Adrenal gland (tissue), 12 donors: ENCODE results near the gene HOXA13. TPM values are rescaled to one million over a fixed set of nuclear protein-coding genes. Genes with fewer than 3 reads are reported as not detected.

ENCODE experiments used
- DNase-seq, 7 donors: peaks; one replicate each; pipeline ENCODE4 v3.0.0-alpha.2; 2019 to 2020
- H3K27ac ChIP-seq, 5 donors: fragments of 200-600 bp; sonication (generic) in 4 of 5; 1 replicate in 3 of 5; 2 replicates in 2 of 5; pipeline versions ENCODE4 v1.5.1 to v1.8.0; 2016 to 2020; ENCODE audit warnings: mild to moderate bottlenecking in 1 of 5
- H3K27me3 ChIP-seq: fragments of 200-600 bp; 2 replicates; pipeline ENCODE4 v1.8.0; 2021
- H3K36me3 ChIP-seq, 2 donors: fragments of 200-600 bp; replicated peaks in 1 of 2; 1 replicate in 1 of 2; 2 replicates in 1 of 2; pipeline versions ENCODE4 v1.5.1 to v1.8.0; 2018 to 2022
- H3K4me1 ChIP-seq, 2 donors: fragments of 200-600 bp; replicated peaks in 1 of 2; 1 replicate in 1 of 2; 2 replicates in 1 of 2; pipeline versions ENCODE4 v1.5.1 to v1.8.0; 2018 to 2021
- H3K4me3 ChIP-seq, 4 donors: fragments of 200-600 bp; sonication (generic) in 3 of 4; one replicate each; pipeline ENCODE4 v1.5.1; 2016 to 2018
- H3K9me3 ChIP-seq, 3 donors: fragments of 200-600 bp; sonication (generic) in 1 of 3; replicated peaks in 1 of 3; 1 replicate in 2 of 3; 2 replicates in 1 of 3; pipeline versions ENCODE4 v1.5.1 to v1.8.0; 2016 to 2021
- POLR2A ChIP-seq, 2 donors: fragments of 450-650 bp; IDR thresholded peaks; one replicate each; pipeline ENCODE4 v1.6.1; 2017; ENCODE audit warnings: antibody characterized with exemption in 2 of 2, mild to moderate bottlenecking in 2 of 2, moderate library complexity in 1 of 2
- WGBS, 4 donors: extraction: QIAGEN DNeasy Blood & Tissue Kit in 2 of 4; methylation state at CpG; one replicate each; pipeline versions ENCODE4 v1.1.5 to v1.1.7; 2013 to 2017; 5-methylcytosine and 5-hydroxymethylcytosine counted together
- intact Hi-C, 2 donors: fragments of 100-400 bp; cut with DNase I; formaldehyde crosslinking; loops; one replicate each; pipeline versions ENCODE4 v1.14.1 to v1.15.0; 2022 to 2023
- polyA plus RNA-seq, 3 donors: library from polyadenylated mRNA; stranded (reverse); fragments of 200-250 nt in 2 of 3; fragments of 350-450 nt in 1 of 3; fragmentation: Illumina TruSeq in 1 of 3; extraction: RNeasy Lipid Tissue Mini Kit (QIAGEN cat#74804) in 1 of 3; gene quantifications; one replicate each; pipeline ENCODE4 v1.2.3, GENCODE V29; 2013 to 2014
- total RNA-seq, 9 donors: library from RNA; depleted of rRNA in 4 of 9; stranded (reverse); fragments of >200 nt in 4 of 9; fragments of 120-200 nt in 1 of 9; fragmentation: NEBNext Ultra II Directional in 1 of 9; extraction: Animal tissue kit (Norgen Biotek cat#: 25700) in 1 of 9; gene quantifications; one replicate each; pipeline versions ENCODE4 v1.1.0 to v1.2.4, GENCODE V29; 2013 to 2023
- TF ChIP-seq, protein P1 (sequence below), 6 experiments: fragments of 450-650 bp in 4 of 6; fragments of 200-600 bp in 2 of 6; sonication (generic) in 1 of 6; IDR thresholded peaks; 1 replicate in 5 of 6; 2 replicates in 1 of 6; pipeline versions ENCODE4 v1.5.1 to v1.8.0; 2016 to 2021; ENCODE audit warnings: antibody characterized with exemption in 6 of 6, mild to moderate bottlenecking in 2 of 6, moderate library complexity in 1 of 6
- donor health status: healthy with polysubstance abuse.
- donor health status: Bipolar disorder and iron deficiency.
- donor health status: DM: yes; HTN: yes; CAD: no.
- donor health status: DM: no; HTN: no; CAD: no.
- donor health status: DM: no; HTN: no; CAD: no.
- donor health status: DM: yes; HTN: yes; CAD: no.

HOXA13 gene
- total and polyA plus RNA-seq, 12 donors = 0.17 to 1.4 (median 0.56) TPM; not detected in 1

GRCh38 chr7:27212497-27213432, 12.9 kb upstream of the HOXA13 start:
- WGBS, 4 donors = 22 to 48% (median 28%) methylated on average over 25 to 52 of the region's 52 CpGs
- no peak for TF ChIP-seq POLR2A (IDR thresholded peaks at IDR 0.05)
- TF ChIP-seq, protein P1, sequence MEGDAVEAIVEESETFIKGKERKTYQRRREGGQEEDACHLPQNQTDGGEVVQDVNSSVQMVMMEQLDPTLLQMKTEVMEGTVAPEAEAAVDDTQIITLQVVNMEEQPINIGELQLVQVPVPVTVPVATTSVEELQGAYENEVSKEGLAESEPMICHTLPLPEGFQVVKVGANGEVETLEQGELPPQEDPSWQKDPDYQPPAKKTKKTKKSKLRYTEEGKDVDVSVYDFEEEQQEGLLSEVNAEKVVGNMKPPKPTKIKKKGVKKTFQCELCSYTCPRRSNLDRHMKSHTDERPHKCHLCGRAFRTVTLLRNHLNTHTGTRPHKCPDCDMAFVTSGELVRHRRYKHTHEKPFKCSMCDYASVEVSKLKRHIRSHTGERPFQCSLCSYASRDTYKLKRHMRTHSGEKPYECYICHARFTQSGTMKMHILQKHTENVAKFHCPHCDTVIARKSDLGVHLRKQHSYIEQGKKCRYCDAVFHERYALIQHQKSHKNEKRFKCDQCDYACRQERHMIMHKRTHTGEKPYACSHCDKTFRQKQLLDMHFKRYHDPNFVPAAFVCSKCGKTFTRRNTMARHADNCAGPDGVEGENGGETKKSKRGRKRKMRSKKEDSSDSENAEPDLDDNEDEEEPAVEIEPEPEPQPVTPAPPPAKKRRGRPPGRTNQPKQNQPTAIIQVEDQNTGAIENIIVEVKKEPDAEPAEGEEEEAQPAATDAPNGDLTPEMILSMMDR (IDR thresholded peaks at IDR 0.05) = no peak
- H3K4me3 ChIP-seq = no peak overlapping the region
- intact Hi-C loops = loop anchor here in 1 of 2 donors (10.0 kb wide), 1 partner anchor 382 kb away; no protein-coding TSS in a partner anchor
- H3K36me3 ChIP-seq = no peaks in the 10 kb centered on the region
- peaks cover 51% of the 10 kb centered on the region for H3K27me3 ChIP-seq
- no peaks in the 10 kb centered on the region for H3K9me3 ChIP-seq
- H3K27ac ChIP-seq = no peak overlapping the region
- DNase-seq = no peak
- H3K4me1 ChIP-seq = peaks cover 0 to 4% of the 10 kb centered on the region in 2 donors

GRCh38 chr7:27211764-27212204, 11.9 kb upstream of the HOXA13 start:
- Histone ChIP-seq H3K4me1 (peaks cover 0 to 4% of the 10 kb centered on the region in 2 donors), H3K27ac (no peak overlapping the region), H3K27me3 (peaks cover 61% of the 10 kb centered on the region), H3K4me3 (no peak overlapping the region), H3K9me3 (no peaks in the 10 kb centered on the region), H3K36me3 (no peaks in the 10 kb centered on the region)
- TF ChIP-seq, protein P1 (IDR thresholded peaks at IDR 0.05) = no peak
- TF ChIP-seq POLR2A (IDR thresholded peaks at IDR 0.05) = no peak
- intact Hi-C loops = loop anchor here in 1 of 2 donors (10.0 kb wide), 1 partner anchor 383 kb away; no protein-coding TSS in a partner anchor
- WGBS, 4 donors = 43 to 55% (median 51%) methylated on average over 2 to 3 of the region's 3 CpGs
- DNase-seq = no peak

DNA sequence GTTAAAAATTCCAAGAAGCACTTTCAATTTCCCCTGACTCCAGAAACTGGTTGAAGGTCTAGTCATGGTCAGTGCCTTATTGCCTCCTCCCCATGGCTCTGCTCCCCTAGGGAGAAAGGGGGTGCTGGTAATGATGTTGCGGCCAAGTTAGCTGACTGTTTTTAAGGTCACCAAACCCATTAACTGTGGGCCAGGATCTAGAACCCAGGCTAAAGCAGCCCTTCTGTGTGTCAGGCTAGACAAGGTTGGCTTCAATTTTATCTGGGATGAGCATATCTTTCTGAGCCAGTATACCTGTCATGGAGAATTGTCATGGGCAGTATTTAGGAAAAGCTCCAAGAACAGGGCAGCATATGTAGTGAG, 11.2 kb upstream of the HOXA13 start:
- TF ChIP-seq, protein P1 (IDR thresholded peaks at IDR 0.05) = no peak
- no peak for TF ChIP-seq POLR2A (IDR thresholded peaks at IDR 0.05)
- no peak overlapping the region for H3K4me3 ChIP-seq
- H3K4me1 ChIP-seq = peaks cover 0 to 4% of the 10 kb centered on the region in 2 donors
- no peak for DNase-seq
- no peaks in the 10 kb centered on the region for H3K36me3 ChIP-seq
- peaks cover 68% of the 10 kb centered on the region for H3K27me3 ChIP-seq
- intact Hi-C loops = loop anchor here in 1 of 2 donors (10.0 kb wide), 1 partner anchor 384 kb away; no protein-coding TSS in a partner anchor
- no peaks in the 10 kb centered on the region for H3K9me3 ChIP-seq
- 87 to 100% (median 95%) methylated on average over 1 of the region's 1 CpG; no CpG with 5 or more reads in 1 of the 4 donors for WGBS, 4 donors
- no peak overlapping the region for H3K27ac ChIP-seq

DNA sequence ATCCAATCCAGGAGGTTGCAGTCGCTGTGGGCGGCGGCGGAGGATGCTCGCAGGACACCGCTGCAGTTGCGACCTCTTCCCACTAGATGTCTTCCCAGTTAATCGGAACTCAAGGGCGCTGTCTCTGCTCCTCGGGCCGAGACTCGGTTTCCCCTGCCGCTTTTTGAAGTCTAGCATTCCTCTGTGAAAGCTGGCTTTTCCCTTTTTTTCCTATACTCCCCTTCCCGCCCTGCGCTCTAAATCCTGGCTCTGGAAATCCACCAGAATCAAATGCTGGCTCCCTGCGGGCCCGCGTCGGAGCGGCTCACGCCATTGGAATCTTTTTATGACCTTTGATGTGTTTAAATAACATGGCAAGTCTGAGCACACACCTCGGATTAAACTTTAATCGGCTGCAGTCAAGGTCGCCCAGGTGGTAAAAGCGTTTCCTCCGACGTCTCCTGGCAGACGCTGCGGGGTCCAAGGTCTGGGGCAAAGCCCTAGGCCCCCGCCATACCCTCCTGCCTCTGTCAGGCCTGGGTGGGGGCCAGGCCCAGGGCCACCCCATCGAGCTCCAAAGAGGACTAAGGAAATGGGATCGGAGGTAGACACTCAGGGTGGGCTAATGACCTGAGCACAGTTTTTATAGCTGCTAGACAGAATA, 10.7 kb upstream of the HOXA13 start:
- DNase-seq = peak in 6 of 7 donors; percentile 51 to 78 (median 62)
- no peaks in the 10 kb centered on the region for H3K9me3 ChIP-seq
- 14 to 20% (median 18%) methylated on average over 24 to 32 of the region's 32 CpGs for WGBS, 4 donors
- peak overlapping the region in 1 of 4 donors; percentile 50 for H3K4me3 ChIP-seq
- intact Hi-C loops = loop anchor here in 1 of 2 donors (10.0 kb wide), 1 partner anchor 384 kb away; no protein-coding TSS in a partner anchor
- no peak for TF ChIP-seq POLR2A (IDR thresholded peaks at IDR 0.05)
- TF ChIP-seq, protein P1 (IDR thresholded peaks at IDR 0.05) = peak; percentile 63 to 85 (median 74)
- H3K27me3 ChIP-seq = peaks cover 73% of the 10 kb centered on the region
- no peaks in the 10 kb centered on the region for H3K36me3 ChIP-seq
- H3K27ac ChIP-seq = no peak overlapping the region
- peaks cover 0 to 4% of the 10 kb centered on the region in 2 donors for H3K4me1 ChIP-seq
